ENCODE measurements around the gene PRDM2.

DNA sequence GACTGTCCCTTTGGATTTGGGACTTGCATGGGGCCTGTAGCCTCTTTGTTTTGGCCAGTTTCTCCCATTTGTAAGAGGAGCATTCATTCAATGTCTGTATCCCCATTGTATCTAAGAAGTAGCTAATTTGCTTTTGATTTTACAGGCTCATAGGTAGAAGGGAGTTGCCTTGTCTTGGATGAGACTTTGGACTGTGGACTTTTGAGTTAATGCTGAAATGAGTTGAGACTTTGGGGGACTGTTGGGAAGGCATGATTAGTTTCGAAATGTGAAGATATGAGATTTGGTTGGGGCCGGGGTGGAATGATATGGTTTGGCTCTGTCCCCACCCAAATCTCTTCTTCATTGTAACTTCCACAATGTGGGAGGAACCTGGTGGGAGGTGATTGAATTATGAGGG lies 151.7 kb downstream of the PRDM2 start:
- TF ChIP-seq, protein P1, sequence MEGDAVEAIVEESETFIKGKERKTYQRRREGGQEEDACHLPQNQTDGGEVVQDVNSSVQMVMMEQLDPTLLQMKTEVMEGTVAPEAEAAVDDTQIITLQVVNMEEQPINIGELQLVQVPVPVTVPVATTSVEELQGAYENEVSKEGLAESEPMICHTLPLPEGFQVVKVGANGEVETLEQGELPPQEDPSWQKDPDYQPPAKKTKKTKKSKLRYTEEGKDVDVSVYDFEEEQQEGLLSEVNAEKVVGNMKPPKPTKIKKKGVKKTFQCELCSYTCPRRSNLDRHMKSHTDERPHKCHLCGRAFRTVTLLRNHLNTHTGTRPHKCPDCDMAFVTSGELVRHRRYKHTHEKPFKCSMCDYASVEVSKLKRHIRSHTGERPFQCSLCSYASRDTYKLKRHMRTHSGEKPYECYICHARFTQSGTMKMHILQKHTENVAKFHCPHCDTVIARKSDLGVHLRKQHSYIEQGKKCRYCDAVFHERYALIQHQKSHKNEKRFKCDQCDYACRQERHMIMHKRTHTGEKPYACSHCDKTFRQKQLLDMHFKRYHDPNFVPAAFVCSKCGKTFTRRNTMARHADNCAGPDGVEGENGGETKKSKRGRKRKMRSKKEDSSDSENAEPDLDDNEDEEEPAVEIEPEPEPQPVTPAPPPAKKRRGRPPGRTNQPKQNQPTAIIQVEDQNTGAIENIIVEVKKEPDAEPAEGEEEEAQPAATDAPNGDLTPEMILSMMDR (optimal IDR thresholded peaks at IDR 0.05 in 1 of 3, IDR thresholded peaks at IDR 0.05 in 1 of 3, conservative IDR thresholded peaks at IDR 0.05 in 1 of 3; ENCODE audit: extremely low read depth in 1 of 3, insufficient read depth in 2 of 3, low read length in 3 of 3), result no peak
- TF ChIP-seq EZH2 (IDR thresholded peaks at IDR 0.05; ENCODE audit: low read length), result no peak

All from keratinocyte (primary cell).